Fibroblast of lung (primary cell): ENCODE results near the gene PDC. TPM values are rescaled to one million over a fixed set of nuclear protein-coding genes. Genes with fewer than 3 reads are reported as not detected.

ENCODE experiments used
- DNase-seq, 2 donors: peaks; one replicate each; pipeline versions ENCODE4 v3.0.0 to v3.0.0-alpha.2; 2010; ENCODE audit warnings: low read depth in 2 of 2
- H2AFZ ChIP-seq: 2 replicates; pipeline ENCODE4 v1.5.1; 2012; ENCODE audit warnings: low read length, control low read depth, inconsistent platforms
- H3K27ac ChIP-seq: 2 replicates; pipeline ENCODE4 v1.5.1; 2011; ENCODE audit warnings: low read length, control low read depth; ENCODE audit not compliant: insufficient read depth
- H3K27me3 ChIP-seq: 2 replicates; pipeline ENCODE4 v1.5.1; 2011; ENCODE audit warnings: mild to moderate bottlenecking, low read length; ENCODE audit not compliant: control insufficient read depth, insufficient read depth
- H3K36me3 ChIP-seq: 2 replicates; pipeline ENCODE4 v1.5.1; 2011; ENCODE audit warnings: low read length; ENCODE audit not compliant: control insufficient read depth, insufficient read depth
- H3K4me1 ChIP-seq: 2 replicates; pipeline ENCODE4 v1.5.1; 2011; ENCODE audit warnings: low read length; ENCODE audit not compliant: control insufficient read depth, insufficient read depth; ENCODE audit errors: extremely low read depth
- H3K4me2 ChIP-seq: 2 replicates; pipeline ENCODE4 v1.5.1; 2011; ENCODE audit warnings: low read length, control low read depth; ENCODE audit not compliant: insufficient read depth; ENCODE audit errors: extremely low read depth
- H3K4me3 ChIP-seq, 4 experiments: fragments of 200-600 bp in 1 of 4; sonication (generic) in 1 of 4; replicated peaks in 1 of 4; 2 replicates each; pipeline ENCODE4 v1.5.1; 2011 to 2016; ENCODE audit warnings: low read length in 4 of 4, low read depth in 3 of 4, mild to moderate bottlenecking in 3 of 4, control low read depth in 2 of 4, inconsistent platforms in 1 of 4, mixed read lengths in 1 of 4; ENCODE audit not compliant: insufficient read depth in 1 of 4; ENCODE audit errors: control extremely low read depth in 1 of 4
- H3K79me2 ChIP-seq: 2 replicates; pipeline ENCODE4 v1.5.1; 2012; ENCODE audit warnings: mild to moderate bottlenecking, low read length, inconsistent platforms; ENCODE audit not compliant: control insufficient read depth, insufficient read depth
- H3K9ac ChIP-seq: 2 replicates; pipeline ENCODE4 v1.5.1; 2011; ENCODE audit warnings: mild to moderate bottlenecking, low read length, control low read depth; ENCODE audit not compliant: insufficient read depth
- H3K9me3 ChIP-seq: 2 replicates; pipeline ENCODE4 v1.5.1; 2012; ENCODE audit warnings: low read depth, low read length; ENCODE audit not compliant: control insufficient read depth, insufficient read depth
- H4K20me1 ChIP-seq: 2 replicates; pipeline ENCODE4 v1.5.1; 2011; ENCODE audit warnings: low read length; ENCODE audit not compliant: control insufficient read depth, insufficient read depth; ENCODE audit errors: extremely low read depth
- EZH2 ChIP-seq: IDR thresholded peaks from 2 replicates; pipeline ENCODE4 v1.5.1; 2012; ENCODE audit warnings: low read length, control low read depth, mild to moderate bottlenecking; ENCODE audit errors: missing control alignments
- polyA plus RNA-seq, 2 donors: library from polyadenylated mRNA; depleted of rRNA in 1 of 2; stranded (reverse) in 1 of 2; unstranded in 1 of 2; fragments of >200 nt; gene quantifications; 2 replicates each; pipeline ENCODE4 v1.2.1, GENCODE V29; 2011 to 2012; ENCODE audit warnings: missing spikeins in 1 of 2
- total RNA-seq: library from RNA; depleted of rRNA; stranded (reverse); fragments of >200 nt; gene quantifications from 2 replicates; pipeline ENCODE4 v1.2.1, GENCODE V29; 2014
- TF ChIP-seq, protein P1 (sequence below), 2 donors: IDR thresholded peaks in 1 of 2; conservative IDR thresholded peaks in 1 of 2; 1 replicate in 1 of 2; 2 replicates in 1 of 2; pipeline ENCODE4 v1.5.1; 2011 to 2012; ENCODE audit warnings: low read length in 2 of 2, control low read depth in 1 of 2, inconsistent platforms in 1 of 2, low read depth in 1 of 2, mild to moderate bottlenecking in 1 of 2

The PDC gene
- total and polyA plus RNA-seq, 2 donors (not counting 1 experiment from before 2014, with no cell fraction given): not detected

- Histone ChIP-seq H3K27ac (no peak overlapping the region), H3K79me2 (no peaks in the 10 kb centered on the region), H3K4me1 (no peaks in the 10 kb centered on the region), H3K4me3 (no peak overlapping the region), H3K9me3 (no peaks in the 10 kb centered on the region), H3K27me3 (no peaks in the 10 kb centered on the region), H3K4me2 (no peak overlapping the region), H3K9ac (no peak overlapping the region), H2AFZ (no peak overlapping the region), H4K20me1 (no peaks in the 10 kb centered on the region), H3K36me3 (no peaks in the 10 kb centered on the region)
- TF ChIP-seq, protein P1, sequence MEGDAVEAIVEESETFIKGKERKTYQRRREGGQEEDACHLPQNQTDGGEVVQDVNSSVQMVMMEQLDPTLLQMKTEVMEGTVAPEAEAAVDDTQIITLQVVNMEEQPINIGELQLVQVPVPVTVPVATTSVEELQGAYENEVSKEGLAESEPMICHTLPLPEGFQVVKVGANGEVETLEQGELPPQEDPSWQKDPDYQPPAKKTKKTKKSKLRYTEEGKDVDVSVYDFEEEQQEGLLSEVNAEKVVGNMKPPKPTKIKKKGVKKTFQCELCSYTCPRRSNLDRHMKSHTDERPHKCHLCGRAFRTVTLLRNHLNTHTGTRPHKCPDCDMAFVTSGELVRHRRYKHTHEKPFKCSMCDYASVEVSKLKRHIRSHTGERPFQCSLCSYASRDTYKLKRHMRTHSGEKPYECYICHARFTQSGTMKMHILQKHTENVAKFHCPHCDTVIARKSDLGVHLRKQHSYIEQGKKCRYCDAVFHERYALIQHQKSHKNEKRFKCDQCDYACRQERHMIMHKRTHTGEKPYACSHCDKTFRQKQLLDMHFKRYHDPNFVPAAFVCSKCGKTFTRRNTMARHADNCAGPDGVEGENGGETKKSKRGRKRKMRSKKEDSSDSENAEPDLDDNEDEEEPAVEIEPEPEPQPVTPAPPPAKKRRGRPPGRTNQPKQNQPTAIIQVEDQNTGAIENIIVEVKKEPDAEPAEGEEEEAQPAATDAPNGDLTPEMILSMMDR (conservative IDR thresholded peaks at IDR 0.05 in 1 of 2, IDR thresholded peaks at IDR 0.05 in 1 of 2; ENCODE audit: low read depth in 1 of 2, low read length in 2 of 2): no peak
- TF ChIP-seq EZH2: no peak
- DNase-seq: no peak
These were observed 37.2 kb upstream of the PDC start for GRCh38 chr1:186498071-186498470.

DNA sequence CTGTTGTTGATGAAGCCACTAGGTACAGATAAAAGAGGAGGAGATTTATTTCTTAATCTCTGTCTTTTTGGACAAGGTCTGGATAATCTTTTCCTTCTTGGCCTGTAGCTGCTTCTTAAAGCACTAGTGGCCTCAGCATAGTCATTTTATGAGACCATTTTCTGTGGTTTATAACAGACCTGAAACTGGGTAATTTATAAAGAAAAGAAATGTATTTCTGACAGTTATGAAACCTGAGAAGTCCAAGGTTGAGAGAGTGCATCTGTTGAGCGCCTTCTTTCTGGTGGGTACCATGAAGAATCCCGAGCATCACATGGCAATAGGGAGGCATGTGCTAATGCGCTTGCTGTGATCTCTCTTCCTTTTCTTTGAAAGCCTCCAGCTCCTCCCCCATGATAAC lies 36.7 kb upstream of the PDC start:
- Histone ChIP-seq H3K27me3 (no peaks in the 10 kb centered on the region), H3K4me3 (no peak overlapping the region), H3K27ac (no peak overlapping the region), H3K4me2 (no peak overlapping the region), H3K9me3 (no peaks in the 10 kb centered on the region), H3K79me2 (no peaks in the 10 kb centered on the region), H4K20me1 (no peaks in the 10 kb centered on the region), H3K36me3 (no peaks in the 10 kb centered on the region), H3K4me1 (no peaks in the 10 kb centered on the region), H3K9ac (no peak overlapping the region), H2AFZ (no peak overlapping the region)
- no peak for DNase-seq
- TF ChIP-seq, protein P1 (conservative IDR thresholded peaks at IDR 0.05 in 1 of 2, IDR thresholded peaks at IDR 0.05 in 1 of 2; ENCODE audit: low read depth in 1 of 2, low read length in 2 of 2): no peak
- no peak for TF ChIP-seq EZH2

DNA sequence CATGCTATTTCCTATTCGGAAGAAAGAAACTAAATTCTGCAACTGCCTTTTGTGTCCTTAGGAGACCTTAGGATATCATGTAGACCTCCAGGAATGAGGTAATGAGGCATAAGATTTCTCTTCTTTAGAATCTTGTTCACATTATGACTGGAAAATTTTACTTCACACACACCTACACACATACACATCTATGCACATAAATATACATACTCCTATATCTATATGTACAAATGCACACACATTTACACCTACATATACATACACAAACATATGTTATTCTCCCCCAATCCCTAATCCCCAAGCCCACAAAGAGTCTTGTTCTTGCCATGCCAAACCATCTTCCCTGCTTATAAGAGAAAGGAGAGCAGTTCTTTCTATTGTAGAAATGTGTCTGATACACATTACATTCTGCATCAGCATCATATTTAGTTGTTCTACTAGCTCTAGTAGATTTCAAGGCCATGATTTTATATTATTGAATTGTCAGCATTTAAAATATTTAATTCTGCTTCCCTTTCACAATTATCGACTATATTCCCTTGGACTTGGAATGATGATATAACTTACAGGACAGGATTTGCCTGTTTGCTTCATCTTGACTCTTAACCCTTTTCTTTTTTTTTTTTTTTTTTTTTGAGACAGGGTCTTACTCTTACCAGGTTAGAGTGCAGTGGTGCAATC lies 35.4 kb upstream of the PDC start:
- Histone ChIP-seq H3K36me3 (no peaks in the 10 kb centered on the region), H3K4me2 (no peak overlapping the region), H3K79me2 (no peaks in the 10 kb centered on the region), H2AFZ (no peak overlapping the region), H3K27me3 (no peaks in the 10 kb centered on the region), H3K9ac (no peak overlapping the region), H4K20me1 (no peaks in the 10 kb centered on the region), H3K4me3 (no peak overlapping the region), H3K9me3 (no peaks in the 10 kb centered on the region), H3K4me1 (no peaks in the 10 kb centered on the region), H3K27ac (no peak overlapping the region)
- no peak for TF ChIP-seq EZH2
- TF ChIP-seq, protein P1 (conservative IDR thresholded peaks at IDR 0.05 in 1 of 2, IDR thresholded peaks at IDR 0.05 in 1 of 2; ENCODE audit: low read depth in 1 of 2, low read length in 2 of 2): no peak
- DNase-seq: no peak
